Peyer's patch (tissue), 4 donors: Measurements from ENCODE around the gene TNFAIP3. TPM values are rescaled to one million over a fixed set of nuclear protein-coding genes. Genes with fewer than 3 reads are reported as not detected.

Source experiments
- DNase-seq, 3 donors: peaks; one replicate each; pipeline ENCODE4 v3.0.0-alpha.2; 2017 to 2019
- H3K27ac ChIP-seq, 4 donors: fragments of 200-600 bp; sonication (generic); one replicate each; pipeline ENCODE4 v1.5.1; 2016 to 2019
- H3K27me3 ChIP-seq, 2 donors: fragments of 200-600 bp; sonication (generic); one replicate each; pipeline ENCODE4 v1.5.1; 2019
- H3K36me3 ChIP-seq, 3 donors: fragments of 200-600 bp; sonication (generic); one replicate each; pipeline ENCODE4 v1.5.1; 2016 to 2019
- H3K4me1 ChIP-seq, 4 donors: fragments of 200-600 bp; sonication (generic); one replicate each; pipeline ENCODE4 v1.5.1; 2016 to 2019
- H3K4me3 ChIP-seq, 4 donors: fragments of 200-600 bp; sonication (generic); 1 replicate in 3 of 4; 2 replicates in 1 of 4; pipeline ENCODE4 v1.5.1; 2016 to 2019; ENCODE audit warnings: mild to moderate bottlenecking in 1 of 4
- H3K9me3 ChIP-seq, 4 donors: fragments of 200-600 bp; sonication (generic); one replicate each; pipeline ENCODE4 v1.5.1; 2016 to 2019; ENCODE audit warnings: mild to moderate bottlenecking in 1 of 4
- POLR2A ChIP-seq, 2 donors: fragments of 450-650 bp; IDR thresholded peaks; one replicate each; pipeline ENCODE4 v1.5.1; 2017; ENCODE audit warnings: antibody characterized with exemption in 2 of 2, mild to moderate bottlenecking in 2 of 2, moderate library complexity in 2 of 2
- total RNA-seq, 4 donors: library from RNA; depleted of rRNA; stranded (reverse); fragments of >200 nt; gene quantifications; one replicate each; pipeline ENCODE4 v1.1.0, GENCODE V29; 2016
- TF ChIP-seq, protein P1 (sequence below), 6 experiments: fragments of 450-650 bp in 4 of 6; fragments of 200-600 bp in 2 of 6; sonication (generic) in 1 of 6; IDR thresholded peaks; one replicate each; pipeline ENCODE4 v1.5.1; 2017 to 2019; ENCODE audit warnings: antibody characterized with exemption in 6 of 6, mild to moderate bottlenecking in 3 of 6, moderate library complexity in 1 of 6

Gene TNFAIP3
- total RNA-seq, 4 donors from 2014 or later, result 19.3 to 66.8 (median 30.6) TPM

DNA sequence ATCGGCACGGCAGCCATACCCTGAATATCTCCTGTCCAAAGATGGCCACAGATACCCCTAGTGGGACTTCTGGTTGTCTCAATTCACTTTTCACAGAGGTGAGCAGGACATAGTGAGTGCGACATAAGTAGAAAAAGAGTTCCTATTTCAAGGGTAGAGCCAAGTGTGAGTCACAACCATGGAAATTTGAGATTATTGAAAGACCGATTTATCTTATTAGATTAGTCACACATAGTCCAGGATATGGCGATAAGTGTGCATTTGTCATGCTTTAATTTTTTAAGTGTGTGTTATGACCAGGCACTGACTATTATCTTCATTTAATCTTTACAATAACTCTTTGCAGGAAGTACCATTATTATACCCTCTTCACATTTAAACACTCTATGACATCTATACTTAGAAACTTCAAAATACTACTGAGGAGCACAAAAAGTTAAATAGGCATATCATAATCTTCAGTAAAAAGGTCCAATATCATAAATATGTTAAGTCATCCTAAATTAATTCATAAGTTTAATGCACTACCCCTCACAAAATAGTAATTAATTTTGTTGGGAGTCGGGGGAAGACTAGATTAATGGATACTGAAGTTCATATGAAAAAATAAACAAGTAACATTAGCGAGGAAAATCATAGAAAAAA is 13.4 kb upstream of the TNFAIP3 start:
- H3K9me3 ChIP-seq, result no peaks in the 10 kb centered on the region
- no peak for DNase-seq
- no peaks in the 10 kb centered on the region for H3K36me3 ChIP-seq
- no peak overlapping the region for H3K27ac ChIP-seq
- no peaks in the 10 kb centered on the region for H3K4me1 ChIP-seq
- no peak for TF ChIP-seq POLR2A (IDR thresholded peaks at IDR 0.05)
- TF ChIP-seq, protein P1, sequence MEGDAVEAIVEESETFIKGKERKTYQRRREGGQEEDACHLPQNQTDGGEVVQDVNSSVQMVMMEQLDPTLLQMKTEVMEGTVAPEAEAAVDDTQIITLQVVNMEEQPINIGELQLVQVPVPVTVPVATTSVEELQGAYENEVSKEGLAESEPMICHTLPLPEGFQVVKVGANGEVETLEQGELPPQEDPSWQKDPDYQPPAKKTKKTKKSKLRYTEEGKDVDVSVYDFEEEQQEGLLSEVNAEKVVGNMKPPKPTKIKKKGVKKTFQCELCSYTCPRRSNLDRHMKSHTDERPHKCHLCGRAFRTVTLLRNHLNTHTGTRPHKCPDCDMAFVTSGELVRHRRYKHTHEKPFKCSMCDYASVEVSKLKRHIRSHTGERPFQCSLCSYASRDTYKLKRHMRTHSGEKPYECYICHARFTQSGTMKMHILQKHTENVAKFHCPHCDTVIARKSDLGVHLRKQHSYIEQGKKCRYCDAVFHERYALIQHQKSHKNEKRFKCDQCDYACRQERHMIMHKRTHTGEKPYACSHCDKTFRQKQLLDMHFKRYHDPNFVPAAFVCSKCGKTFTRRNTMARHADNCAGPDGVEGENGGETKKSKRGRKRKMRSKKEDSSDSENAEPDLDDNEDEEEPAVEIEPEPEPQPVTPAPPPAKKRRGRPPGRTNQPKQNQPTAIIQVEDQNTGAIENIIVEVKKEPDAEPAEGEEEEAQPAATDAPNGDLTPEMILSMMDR (IDR thresholded peaks at IDR 0.05), result no peak
- no peak overlapping the region for H3K4me3 ChIP-seq
- H3K27me3 ChIP-seq, result no peaks in the 10 kb centered on the region

DNA sequence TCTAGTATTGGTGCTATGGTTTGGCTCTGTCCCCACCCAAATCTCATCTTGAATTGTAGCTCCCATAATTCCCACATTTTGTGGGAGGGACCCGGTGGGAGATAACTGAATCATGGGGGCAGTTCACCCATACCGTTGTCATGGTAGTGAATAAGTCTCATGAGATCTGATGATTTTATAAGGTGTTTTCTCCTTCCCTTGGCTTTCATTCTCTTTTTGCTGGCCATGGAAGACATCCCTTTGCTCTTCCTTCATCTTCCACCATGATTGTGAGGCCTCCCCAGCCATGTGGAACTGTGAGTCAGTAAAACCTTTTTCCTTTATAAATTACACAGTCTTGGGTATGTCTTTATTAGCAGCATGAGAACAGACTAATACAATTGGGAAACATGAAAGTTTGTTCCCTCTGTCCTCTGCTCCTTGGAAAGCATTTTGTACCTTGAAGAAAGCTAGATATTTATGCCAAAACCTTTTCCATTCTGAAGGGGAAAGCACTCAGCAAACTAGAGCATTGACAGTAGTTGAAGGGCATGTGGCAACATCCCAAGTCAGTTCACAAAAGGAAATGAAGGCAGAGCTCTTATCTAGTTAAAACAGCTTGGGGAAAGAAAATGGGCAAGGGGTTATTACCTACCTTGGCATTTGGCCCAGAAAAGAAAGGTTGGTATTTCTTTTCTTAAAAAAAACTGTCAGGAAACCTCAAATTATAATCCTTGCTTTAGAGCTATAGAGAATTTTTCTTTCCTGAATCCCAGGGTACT is 10.7 kb upstream of the TNFAIP3 start:
- no peaks in the 10 kb centered on the region for H3K27me3 ChIP-seq

DNA sequence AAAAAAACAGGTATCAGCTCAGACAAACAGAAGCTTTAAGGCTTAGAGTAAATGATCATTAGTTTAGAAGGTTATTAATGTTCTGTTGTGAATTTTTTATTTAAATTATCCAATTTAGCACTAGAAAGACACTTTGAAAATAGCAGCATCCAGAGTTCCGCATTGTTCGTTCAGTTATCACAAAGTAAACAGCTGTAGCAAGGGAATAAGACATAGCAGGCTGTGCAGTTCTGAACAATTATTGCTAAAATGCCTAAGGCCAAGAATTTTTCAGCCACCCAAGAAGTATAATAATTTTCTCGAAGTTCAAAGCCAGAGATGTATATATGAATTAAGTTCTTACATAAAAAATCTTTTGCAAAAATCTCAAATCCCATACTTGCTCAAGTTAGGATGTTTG is 8.0 kb upstream of the TNFAIP3 start:
- H3K36me3 ChIP-seq, result no peaks in the 10 kb centered on the region
- no peaks in the 10 kb centered on the region for H3K27me3 ChIP-seq
- no peak for TF ChIP-seq POLR2A (IDR thresholded peaks at IDR 0.05)
- H3K4me1 ChIP-seq, result no peaks in the 10 kb centered on the region
- no peak overlapping the region for H3K4me3 ChIP-seq
- no peak overlapping the region for H3K27ac ChIP-seq
- H3K9me3 ChIP-seq, result no peaks in the 10 kb centered on the region
- DNase-seq, result no peak

More for the DNA sequence above, 10.7 kb upstream of the TNFAIP3 start:
- no peaks in the 10 kb centered on the region for H3K36me3 ChIP-seq
- no peak for DNase-seq
- H3K27ac ChIP-seq, result no peak overlapping the region
- TF ChIP-seq, protein P1 (IDR thresholded peaks at IDR 0.05), result no peak
- no peak for TF ChIP-seq POLR2A (IDR thresholded peaks at IDR 0.05)
- no peaks in the 10 kb centered on the region for H3K4me1 ChIP-seq
- H3K4me3 ChIP-seq, result no peak overlapping the region
- no peaks in the 10 kb centered on the region for H3K9me3 ChIP-seq

DNA sequence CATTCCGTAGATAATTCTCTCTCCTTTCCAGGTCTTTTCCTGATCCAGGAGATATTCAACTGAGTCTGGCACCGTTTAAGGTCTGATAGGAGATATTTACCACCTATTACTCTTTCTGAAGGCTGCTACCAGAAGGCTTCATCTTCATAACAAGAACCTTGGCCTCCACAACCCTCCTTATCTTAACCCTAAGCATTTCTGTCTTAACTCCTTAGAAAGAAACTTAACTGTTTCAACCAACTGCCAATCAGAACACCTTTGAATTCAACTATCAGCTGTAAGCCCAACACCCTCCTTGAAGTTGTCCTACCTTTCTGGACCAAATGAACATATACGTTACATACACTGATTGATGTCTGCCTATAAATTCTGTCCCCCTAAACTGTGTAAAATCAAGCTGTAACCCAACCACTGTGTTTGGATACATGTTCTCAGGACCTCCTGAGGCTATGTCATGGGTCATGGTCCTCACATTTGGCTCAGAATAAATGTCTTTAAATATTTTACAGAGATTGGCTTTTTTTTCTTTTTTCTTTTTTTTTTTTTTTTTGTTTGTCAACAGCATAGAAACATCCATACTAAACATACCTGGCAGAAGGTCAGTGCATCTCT is 6.6 kb upstream of the TNFAIP3 start:
- Histone ChIP-seq H3K9me3 (no peaks in the 10 kb centered on the region), H3K4me3 (no peak overlapping the region), H3K4me1 (no peaks in the 10 kb centered on the region), H3K27me3 (no peaks in the 10 kb centered on the region), H3K36me3 (no peaks in the 10 kb centered on the region), H3K27ac (no peak overlapping the region)
- no peak for DNase-seq
- no peak for TF ChIP-seq POLR2A (IDR thresholded peaks at IDR 0.05)
- TF ChIP-seq, protein P1 (IDR thresholded peaks at IDR 0.05), result no peak

DNA sequence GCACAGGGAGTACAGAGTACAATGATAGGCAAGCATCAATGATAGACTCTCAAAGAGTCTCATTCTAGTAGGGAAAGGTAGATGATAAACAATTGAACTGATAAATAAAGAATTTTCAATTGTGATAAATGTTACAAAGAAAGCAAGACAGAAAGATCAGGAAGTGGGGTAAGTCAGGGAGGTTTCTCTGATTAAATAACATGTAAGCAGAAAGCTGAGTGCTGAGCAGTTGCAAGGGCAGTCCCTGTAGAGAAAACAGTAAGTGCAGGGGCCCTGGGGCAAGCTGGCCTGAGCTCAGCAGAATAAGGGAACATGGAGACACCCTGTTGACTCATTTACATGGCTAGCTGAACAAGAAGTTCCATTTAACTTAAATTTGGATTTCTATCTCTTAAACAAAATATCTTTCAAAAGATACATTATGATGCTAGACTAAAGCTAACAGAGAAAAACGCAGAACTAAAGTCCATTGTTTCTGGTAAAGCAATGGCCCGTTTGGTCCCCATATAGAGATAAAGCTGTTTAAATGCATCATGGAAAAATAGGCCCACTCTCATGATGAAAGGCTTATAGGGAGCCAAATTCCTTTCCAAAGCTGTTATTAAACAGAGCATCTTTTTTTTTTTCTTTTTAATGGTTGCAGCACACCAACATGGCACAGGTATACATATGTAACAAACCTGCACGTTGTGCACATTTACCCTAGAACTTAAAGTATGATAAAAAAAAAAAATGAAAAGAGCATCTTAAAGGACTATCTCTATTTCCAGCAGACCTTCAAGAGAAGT is 5.3 kb upstream of the TNFAIP3 start:
- H3K4me1 ChIP-seq, result peaks cover 0 to 4% (median 0%) of the 10 kb centered on the region in 4 donors
- no peak for TF ChIP-seq POLR2A (IDR thresholded peaks at IDR 0.05)
- TF ChIP-seq, protein P1 (IDR thresholded peaks at IDR 0.05), result no peak
- H3K36me3 ChIP-seq, result no peaks in the 10 kb centered on the region
- no peak for DNase-seq
- no peak overlapping the region for H3K4me3 ChIP-seq
- no peak overlapping the region for H3K27ac ChIP-seq
- no peaks in the 10 kb centered on the region for H3K27me3 ChIP-seq
- no peaks in the 10 kb centered on the region for H3K9me3 ChIP-seq
